Suprapubic skin (tissue), 4 donors: ENCODE measurements around the gene MIPEP.

Experiments used
- EP300 ChIP-seq: sonication (generic); formaldehyde crosslinking; IDR thresholded peaks from one replicate; pipeline ENCODE4 v1.6.1; 2017; ENCODE audit warnings: antibody characterized with exemption
- POLR2A ChIP-seq, 2 donors: fragments of 450-650 bp; IDR thresholded peaks; one replicate each; pipeline ENCODE4 v1.6.1; 2017; ENCODE audit warnings: antibody characterized with exemption in 2 of 2, mild to moderate bottlenecking in 2 of 2, moderate library complexity in 2 of 2
- POLR2AphosphoS5 ChIP-seq, 3 donors: sonication (generic); formaldehyde crosslinking; IDR thresholded peaks; one replicate each; pipeline ENCODE4 v1.6.1; 2017; ENCODE audit warnings: antibody characterized with exemption in 3 of 3
- TF ChIP-seq, protein P1 (sequence below), 2 donors: fragments of 200-600 bp in 1 of 2; fragments of 450-650 bp in 1 of 2; sonication (generic) in 1 of 2; IDR thresholded peaks; one replicate each; pipeline ENCODE4 v1.5.1; 2016 to 2019; ENCODE audit warnings: antibody characterized with exemption in 2 of 2, mild to moderate bottlenecking in 1 of 2, moderate library complexity in 1 of 2

DNA sequence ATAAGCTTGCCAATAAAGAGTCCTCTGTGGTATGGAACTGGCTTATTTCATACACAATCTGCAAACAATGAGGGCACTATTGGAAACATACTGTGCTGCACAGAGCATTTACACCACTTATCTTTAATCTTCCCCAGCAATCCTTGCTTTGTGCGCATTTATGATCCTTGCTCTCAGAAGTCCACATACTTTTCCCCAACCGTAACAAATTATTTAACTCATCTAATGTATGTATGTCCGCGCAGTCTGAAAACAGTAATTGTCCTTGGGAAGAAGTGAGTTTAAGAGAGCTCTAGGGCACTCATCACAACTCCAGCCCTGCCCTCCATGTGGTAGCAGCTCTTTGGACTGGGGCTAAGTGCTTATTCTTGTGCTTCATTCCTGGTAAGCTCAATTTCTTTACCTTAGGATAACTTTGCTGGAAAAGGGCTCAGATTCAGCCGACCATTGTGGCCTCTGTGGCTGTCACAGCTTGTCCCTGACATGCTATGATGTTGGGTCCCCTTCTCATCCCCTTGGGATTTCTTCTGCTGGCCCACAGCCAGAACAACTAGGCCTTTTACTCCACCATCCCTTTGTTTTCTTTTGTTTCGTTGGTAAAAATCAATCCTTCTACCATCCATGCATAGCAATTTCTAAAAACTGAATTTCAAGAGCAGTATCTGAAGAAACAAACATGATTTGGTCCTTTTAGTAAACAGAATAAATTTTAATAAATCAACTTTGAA, 166.3 kb downstream of the MIPEP start:
- TF ChIP-seq, protein P1, sequence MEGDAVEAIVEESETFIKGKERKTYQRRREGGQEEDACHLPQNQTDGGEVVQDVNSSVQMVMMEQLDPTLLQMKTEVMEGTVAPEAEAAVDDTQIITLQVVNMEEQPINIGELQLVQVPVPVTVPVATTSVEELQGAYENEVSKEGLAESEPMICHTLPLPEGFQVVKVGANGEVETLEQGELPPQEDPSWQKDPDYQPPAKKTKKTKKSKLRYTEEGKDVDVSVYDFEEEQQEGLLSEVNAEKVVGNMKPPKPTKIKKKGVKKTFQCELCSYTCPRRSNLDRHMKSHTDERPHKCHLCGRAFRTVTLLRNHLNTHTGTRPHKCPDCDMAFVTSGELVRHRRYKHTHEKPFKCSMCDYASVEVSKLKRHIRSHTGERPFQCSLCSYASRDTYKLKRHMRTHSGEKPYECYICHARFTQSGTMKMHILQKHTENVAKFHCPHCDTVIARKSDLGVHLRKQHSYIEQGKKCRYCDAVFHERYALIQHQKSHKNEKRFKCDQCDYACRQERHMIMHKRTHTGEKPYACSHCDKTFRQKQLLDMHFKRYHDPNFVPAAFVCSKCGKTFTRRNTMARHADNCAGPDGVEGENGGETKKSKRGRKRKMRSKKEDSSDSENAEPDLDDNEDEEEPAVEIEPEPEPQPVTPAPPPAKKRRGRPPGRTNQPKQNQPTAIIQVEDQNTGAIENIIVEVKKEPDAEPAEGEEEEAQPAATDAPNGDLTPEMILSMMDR (IDR thresholded peaks at IDR 0.05), result no peak
- TF ChIP-seq POLR2AphosphoS5 (IDR thresholded peaks at IDR 0.05), result no peak
- no peak for TF ChIP-seq POLR2A (IDR thresholded peaks at IDR 0.05)
- TF ChIP-seq EP300, result no peak
